HG02610 (cell line): ENCODE data around the gene PITX1.

Experiments
- ATAC-seq: cut with Tn5 transposase; IDR thresholded peaks from one replicate; pipeline ENCODE4 v1.9.1; 2021; ENCODE audit warnings: mild to moderate bottlenecking, moderate library complexity; ENCODE audit not compliant: unreplicated experiment

Gene PITX1

GRCh38 chr5:135042595-135042994, 8.6 kb upstream of the PITX1 start:
- no peak for ATAC-seq

GRCh38 chr5:135041726-135042125, 7.7 kb upstream of the PITX1 start:
- ATAC-seq = no peak

- no peak for ATAC-seq
Observed at GRCh38 chr5:135041145-135041587, 7.1 kb upstream of the PITX1 start.

GRCh38 chr5:135040333-135041144, 6.5 kb upstream of the PITX1 start:
- ATAC-seq = no peak

GRCh38 chr5:135040034-135040332, 6.0 kb upstream of the PITX1 start:
- no peak for ATAC-seq

- ATAC-seq = no peak
Observed at GRCh38 chr5:135039271-135040033, 5.4 kb upstream of the PITX1 start.

- ATAC-seq = no peak
Observed at GRCh38 chr5:135038813-135039270, 4.8 kb upstream of the PITX1 start.

- ATAC-seq = no peak
Observed at GRCh38 chr5:135038205-135038812, 4.3 kb upstream of the PITX1 start.

GRCh38 chr5:135037519-135038204, 3.6 kb upstream of the PITX1 start:
- no peak for ATAC-seq

GRCh38 chr5:135036405-135036804, 2.4 kb upstream of the PITX1 start:
- no peak for ATAC-seq

GRCh38 chr5:135035678-135036030, 1.6 kb upstream of the PITX1 start:
- ATAC-seq = no peak

- no peak for ATAC-seq
Observed at GRCh38 chr5:135034963-135035677, 1.1 kb upstream of the PITX1 start.

GRCh38 chr5:135034236-135034962, 371 bp upstream of the PITX1 start:
- ATAC-seq = no peak

GRCh38 chr5:135032999-135033861, 798 bp downstream of the PITX1 start:
- no peak for ATAC-seq

GRCh38 chr5:135032695-135032998, 1.4 kb downstream of the PITX1 start:
- no peak for ATAC-seq

- no peak for ATAC-seq
Observed at GRCh38 chr5:135031813-135032694, 2.0 kb downstream of the PITX1 start.

GRCh38 chr5:135030956-135031812, 2.8 kb downstream of the PITX1 start:
- ATAC-seq = no peak
